Measurements from ENCODE around the gene PACSIN3. TPM values are rescaled to one million over a fixed set of nuclear protein-coding genes. Genes with fewer than 3 reads are reported as not detected.

The PACSIN3 gene
- polyA plus RNA-seq, 1 donor (not counting 4 experiments of a cell fraction or from before 2014, with no cell fraction given) = 28.1 TPM

GRCh38 chr11:47158242-47158641, 28.0 kb downstream of the PACSIN3 start:
- H3K9me1 ChIP-seq (ENCODE audit: control insufficient read depth, extremely low read depth, insufficient read depth, low read length) = no peaks in the 10 kb centered on the region
- DNase-seq (ENCODE audit: low read depth, low spot score) = no peak
- no peak overlapping the region for H3K4me3 ChIP-seq (ENCODE audit: control insufficient read depth in 2 of 3, extremely low read depth in 1 of 3, insufficient read depth in 2 of 3, low read depth in 1 of 3, low read length in 3 of 3)
- H2AFZ ChIP-seq (ENCODE audit: control insufficient read depth, low read length) = no peak overlapping the region
- H3K9me3 ChIP-seq (ENCODE audit: control insufficient read depth, low read depth, low read length) = no peaks in the 10 kb centered on the region
- H3K27me3 ChIP-seq (ENCODE audit: control insufficient read depth, extremely low read depth, insufficient read depth, low read length) = no peaks in the 10 kb centered on the region
- no peak overlapping the region for H3K4me2 ChIP-seq (ENCODE audit: control insufficient read depth, extremely low read depth, insufficient read depth, low read depth, low read length)
- TF ChIP-seq CTCF (optimal IDR thresholded peaks at IDR 0.05 in 1 of 3, IDR thresholded peaks at IDR 0.05 in 1 of 3, conservative IDR thresholded peaks at IDR 0.05 in 1 of 3; ENCODE audit: extremely low read depth in 1 of 3, insufficient read depth in 2 of 3, low read length in 3 of 3) (no peak), EZH2 (IDR thresholded peaks at IDR 0.05; ENCODE audit: low read length) (no peak)
- dilution Hi-C loops (cut with MboI; ENCODE audit: extremely low pct_ligation_motif_present, low sequenced_read_pairs) = no loop called here
- peaks cover 5 to 6% of the 10 kb centered on the region in 2 experiments for H3K36me3 ChIP-seq (ENCODE audit: control insufficient read depth in 2 of 2, extremely low read depth in 1 of 2, insufficient read depth in 2 of 2, low read length in 2 of 2)
- FAIRE-seq = no peak
- H3K4me1 ChIP-seq (ENCODE audit: control insufficient read depth, extremely low read depth, insufficient read depth, low read length) = peaks cover 9% of the 10 kb centered on the region
- no peaks in the 10 kb centered on the region for H3K79me2 ChIP-seq (ENCODE audit: control insufficient read depth, insufficient read depth, low read length)
- no peaks in the 10 kb centered on the region for H4K20me1 ChIP-seq (ENCODE audit: control insufficient read depth, extremely low read depth, insufficient read depth, low read length)
- H3K27ac ChIP-seq (ENCODE audit: control insufficient read depth, insufficient read depth, low read length) = no peak overlapping the region
- H3K9ac ChIP-seq (ENCODE audit: control insufficient read depth, extremely low read depth, insufficient read depth, low read length) = no peak overlapping the region

- Histone ChIP-seq H2AFZ (ENCODE audit: control insufficient read depth, low read length) (no peak overlapping the region), H3K36me3 (ENCODE audit: control insufficient read depth in 2 of 2, extremely low read depth in 1 of 2, insufficient read depth in 2 of 2, low read length in 2 of 2) (peaks cover 5 to 6% of the 10 kb centered on the region in 2 experiments), H3K9me1 (ENCODE audit: control insufficient read depth, extremely low read depth, insufficient read depth, low read length) (no peaks in the 10 kb centered on the region), H3K4me3 (ENCODE audit: control insufficient read depth in 2 of 3, extremely low read depth in 1 of 3, insufficient read depth in 2 of 3, low read depth in 1 of 3, low read length in 3 of 3) (no peak overlapping the region), H3K79me2 (ENCODE audit: control insufficient read depth, insufficient read depth, low read length) (no peaks in the 10 kb centered on the region), H3K4me1 (ENCODE audit: control insufficient read depth, extremely low read depth, insufficient read depth, low read length) (peaks cover 9% of the 10 kb centered on the region), H4K20me1 (ENCODE audit: control insufficient read depth, extremely low read depth, insufficient read depth, low read length) (no peaks in the 10 kb centered on the region), H3K27me3 (ENCODE audit: control insufficient read depth, extremely low read depth, insufficient read depth, low read length) (no peaks in the 10 kb centered on the region), H3K27ac (ENCODE audit: control insufficient read depth, insufficient read depth, low read length) (no peak overlapping the region), H3K4me2 (ENCODE audit: control insufficient read depth, extremely low read depth, insufficient read depth, low read depth, low read length) (no peak overlapping the region), H3K9me3 (ENCODE audit: control insufficient read depth, low read depth, low read length) (no peaks in the 10 kb centered on the region), H3K9ac (ENCODE audit: control insufficient read depth, extremely low read depth, insufficient read depth, low read length) (no peak overlapping the region)
- DNase-seq (ENCODE audit: low read depth, low spot score) (no peak), FAIRE-seq (no peak)
- TF ChIP-seq CTCF (optimal IDR thresholded peaks at IDR 0.05 in 1 of 3, IDR thresholded peaks at IDR 0.05 in 1 of 3, conservative IDR thresholded peaks at IDR 0.05 in 1 of 3; ENCODE audit: extremely low read depth in 1 of 3, insufficient read depth in 2 of 3, low read length in 3 of 3) (no peak), EZH2 (IDR thresholded peaks at IDR 0.05; ENCODE audit: low read length) (no peak)
- dilution Hi-C loops (cut with MboI; ENCODE audit: extremely low pct_ligation_motif_present, low sequenced_read_pairs) = no loop called here
Observed at GRCh38 chr11:47157805-47158204, 28.4 kb downstream of the PACSIN3 start.
